ENCODE measurements around the gene SLC25A18. TPM values are rescaled to one million over a fixed set of nuclear protein-coding genes. Genes with fewer than 3 reads are reported as not detected.

SLC25A18 gene
- total RNA-seq, 2 donors from 2014 or later = 6.9 to 14.3 TPM

- no peak overlapping the region for H3K9ac ChIP-seq (ENCODE audit: extremely low read depth, low read length, poor library complexity, severe bottlenecking)
These were observed 44.7 kb downstream of the SLC25A18 start for GRCh38 chr22:17607891-17608521.

DNA sequence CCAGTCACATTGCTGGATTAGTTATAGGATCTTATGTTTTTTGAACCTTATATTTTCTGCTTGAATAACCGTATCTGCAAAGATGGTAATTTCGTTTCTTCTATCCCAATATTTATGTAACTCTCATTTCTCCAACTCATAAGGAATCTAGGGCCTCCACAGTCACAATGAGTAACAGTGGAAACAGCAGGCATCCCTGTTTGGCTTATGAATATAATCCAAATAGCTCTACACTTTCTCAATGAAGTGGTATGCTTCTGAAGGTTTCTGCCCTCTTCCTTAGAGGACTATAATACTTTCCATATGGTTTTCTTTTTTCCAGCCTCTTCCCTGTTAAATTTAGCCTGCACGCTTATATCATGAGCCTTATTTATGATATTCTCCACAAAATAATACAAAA, 48.8 kb downstream of the SLC25A18 start:
- Mint-ChIP-seq H3K9me3 (no peaks in the 10 kb centered on the region), H3K27me3 (ENCODE audit: insufficient read depth) (no peaks in the 10 kb centered on the region)
- TF ChIP-seq, protein P1, sequence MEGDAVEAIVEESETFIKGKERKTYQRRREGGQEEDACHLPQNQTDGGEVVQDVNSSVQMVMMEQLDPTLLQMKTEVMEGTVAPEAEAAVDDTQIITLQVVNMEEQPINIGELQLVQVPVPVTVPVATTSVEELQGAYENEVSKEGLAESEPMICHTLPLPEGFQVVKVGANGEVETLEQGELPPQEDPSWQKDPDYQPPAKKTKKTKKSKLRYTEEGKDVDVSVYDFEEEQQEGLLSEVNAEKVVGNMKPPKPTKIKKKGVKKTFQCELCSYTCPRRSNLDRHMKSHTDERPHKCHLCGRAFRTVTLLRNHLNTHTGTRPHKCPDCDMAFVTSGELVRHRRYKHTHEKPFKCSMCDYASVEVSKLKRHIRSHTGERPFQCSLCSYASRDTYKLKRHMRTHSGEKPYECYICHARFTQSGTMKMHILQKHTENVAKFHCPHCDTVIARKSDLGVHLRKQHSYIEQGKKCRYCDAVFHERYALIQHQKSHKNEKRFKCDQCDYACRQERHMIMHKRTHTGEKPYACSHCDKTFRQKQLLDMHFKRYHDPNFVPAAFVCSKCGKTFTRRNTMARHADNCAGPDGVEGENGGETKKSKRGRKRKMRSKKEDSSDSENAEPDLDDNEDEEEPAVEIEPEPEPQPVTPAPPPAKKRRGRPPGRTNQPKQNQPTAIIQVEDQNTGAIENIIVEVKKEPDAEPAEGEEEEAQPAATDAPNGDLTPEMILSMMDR (conservative IDR thresholded peaks at IDR 0.05) = no peak

More at GRCh38 chr22:17607891-17608521, 44.7 kb downstream of the SLC25A18 start:
- TF ChIP-seq, protein P1 (conservative IDR thresholded peaks at IDR 0.05) = no peak
- Histone ChIP-seq H3K4me3 (ENCODE audit: low read length) (no peak overlapping the region), H3K27me3 (ENCODE audit: control insufficient read depth, insufficient read depth, low read length, poor library complexity, severe bottlenecking) (no peaks in the 10 kb centered on the region), H3K27ac (ENCODE audit: low read depth, low read length) (no peak overlapping the region), H3K9me3 (ENCODE audit: control insufficient read depth, low read length) (no peaks in the 10 kb centered on the region), H3K4me1 (ENCODE audit: control insufficient read depth, insufficient read depth, low read length) (no peaks in the 10 kb centered on the region), H3K36me3 (ENCODE audit: control insufficient read depth, insufficient read depth, low read length) (peaks cover 80% of the 10 kb centered on the region)
- H3K36me3 Mint-ChIP-seq (ENCODE audit: low read depth) = peaks cover 49% of the 10 kb centered on the region
- H3K27me3 Mint-ChIP-seq (ENCODE audit: insufficient read depth) = no peaks in the 10 kb centered on the region
- WGBS, 2 experiments (ENCODE audit: insufficient coverage in 1 of 2, insufficient read length in 1 of 2) = 94 to 100% methylated on average over 2 to 4 of the region's 4 CpGs
- H3K4me3 Mint-ChIP-seq = no peak overlapping the region
- no peak overlapping the region for H3K27ac Mint-ChIP-seq
- no peak for DNase-seq
- H3K9me3 Mint-ChIP-seq = no peaks in the 10 kb centered on the region
- peaks cover 6% of the 10 kb centered on the region for H3K4me1 Mint-ChIP-seq

GRCh38 chr22:17613280-17613679, 50.0 kb downstream of the SLC25A18 start:
- Mint-ChIP-seq H3K27ac (no peak overlapping the region), H3K4me3 (no peak overlapping the region), H3K4me1 (peaks cover 6% of the 10 kb centered on the region), H3K36me3 (ENCODE audit: low read depth) (peaks cover 59% of the 10 kb centered on the region), H3K27me3 (ENCODE audit: insufficient read depth) (no peaks in the 10 kb centered on the region), H3K9me3 (no peaks in the 10 kb centered on the region)
- Histone ChIP-seq H3K27me3 (ENCODE audit: control insufficient read depth, insufficient read depth, low read length, poor library complexity, severe bottlenecking) (no peaks in the 10 kb centered on the region), H3K4me1 (ENCODE audit: control insufficient read depth, insufficient read depth, low read length) (no peaks in the 10 kb centered on the region), H3K27ac (ENCODE audit: low read depth, low read length) (no peak overlapping the region), H3K9ac (ENCODE audit: extremely low read depth, low read length, poor library complexity, severe bottlenecking) (no peak overlapping the region), H3K36me3 (ENCODE audit: control insufficient read depth, insufficient read depth, low read length) (peaks cover 52% of the 10 kb centered on the region), H3K9me3 (ENCODE audit: control insufficient read depth, low read length) (no peaks in the 10 kb centered on the region), H3K4me3 (ENCODE audit: low read length) (no peak overlapping the region)
- TF ChIP-seq, protein P1 (conservative IDR thresholded peaks at IDR 0.05) = no peak
- 99 to 100% methylated on average over 5 to 6 of the region's 7 CpGs for WGBS, 2 experiments (ENCODE audit: insufficient coverage in 1 of 2, insufficient read length in 1 of 2)
- no peak for DNase-seq

More for the DNA sequence above, 48.8 kb downstream of the SLC25A18 start:
- no peak overlapping the region for H3K9ac ChIP-seq (ENCODE audit: extremely low read depth, low read length, poor library complexity, severe bottlenecking)
- WGBS, 2 experiments (ENCODE audit: insufficient coverage in 1 of 2, insufficient read length in 1 of 2) = 70 to 72% methylated on average over 3 of the region's 3 CpGs
- H3K4me3 ChIP-seq (ENCODE audit: low read length) = no peak overlapping the region
- Mint-ChIP-seq H3K27ac (no peak overlapping the region), H3K36me3 (ENCODE audit: low read depth) (peaks cover 50% of the 10 kb centered on the region), H3K4me3 (no peak overlapping the region), H3K4me1 (peaks cover 6% of the 10 kb centered on the region)
- peaks cover 54% of the 10 kb centered on the region for H3K36me3 ChIP-seq (ENCODE audit: control insufficient read depth, insufficient read depth, low read length)
- H3K4me1 ChIP-seq (ENCODE audit: control insufficient read depth, insufficient read depth, low read length) = no peaks in the 10 kb centered on the region
- DNase-seq = no peak
- H3K27ac ChIP-seq (ENCODE audit: low read depth, low read length) = no peak overlapping the region
- no peaks in the 10 kb centered on the region for H3K27me3 ChIP-seq (ENCODE audit: control insufficient read depth, insufficient read depth, low read length, poor library complexity, severe bottlenecking)
- H3K9me3 ChIP-seq (ENCODE audit: control insufficient read depth, low read length) = no peaks in the 10 kb centered on the region
